IMR-90 (cell line): Measurements from ENCODE around the gene NUBP2. TPM values are rescaled to one million over a fixed set of nuclear protein-coding genes. Genes with fewer than 3 reads are reported as not detected.

Experiments used
- ATAC-seq: fragments of 200-7000 bp; cut with Tn5 transposase; 2 replicates; pipeline ENCODE4 v1.9.1; 2020; ENCODE audit warnings: low read depth, mild to moderate bottlenecking, moderate library complexity
- BruUV-seq: library from RNA; stranded (reverse); fragments of 400-500 nt; replicated peaks from 2 replicates; lab custom pipeline; 2021; lab: Mats Ljungman, UMichigan
- CTCF ChIA-PET: fragments of 300-600 bp; formaldehyde crosslinking; extraction: SDS; loops from one replicate; lab custom pipeline; 2021; ENCODE audit warnings: antibody characterized with exemption; lab: Yijun Ruan, JAX
- POLR2A ChIA-PET: fragments of 300-600 bp; sonication (Branson Sonifier 250); formaldehyde crosslinking; loops from one replicate; lab custom pipeline; 2022; ENCODE audit warnings: antibody characterized with exemption; ENCODE audit not compliant: unreplicated experiment; lab: Charles Lee
- DNase-seq: peaks from one replicate; pipeline ENCODE4 v3.0.0; 2013
- H2AFZ ChIP-seq: replicated peaks from 2 replicates; pipeline ENCODE3; 2013; ENCODE audit warnings: low read length, mild to moderate bottlenecking; ENCODE audit not compliant: poor library complexity
- H2AK5ac ChIP-seq: 2 replicates; pipeline ENCODE4 v1.6.1; 2013; ENCODE audit warnings: low read depth, low read length, inconsistent platforms
- H2AK9ac ChIP-seq: replicated peaks from 2 replicates; pipeline ENCODE3; 2013; ENCODE audit warnings: mild to moderate bottlenecking, low read depth, low read length, moderate library complexity; ENCODE audit not compliant: poor library complexity
- H2BK120ac ChIP-seq: 2 replicates; pipeline ENCODE4 v1.6.1; 2013; ENCODE audit warnings: low read depth, low read length, inconsistent platforms
- H2BK15ac ChIP-seq: 3 replicates; pipeline ENCODE4 v1.6.1; 2013; ENCODE audit warnings: low read depth, low read length, inconsistent platforms
- H2BK20ac ChIP-seq: 2 replicates; pipeline ENCODE4 v1.6.1; 2013; ENCODE audit warnings: low read depth, mild to moderate bottlenecking, inconsistent platforms, low read length, moderate library complexity
- H2BK5ac ChIP-seq: 2 replicates; pipeline ENCODE4 v1.6.1; 2013; ENCODE audit warnings: mild to moderate bottlenecking, low read depth, low read length, inconsistent platforms; ENCODE audit not compliant: poor library complexity, severe bottlenecking
- H3K14ac ChIP-seq: replicated peaks from 2 replicates; pipeline ENCODE4 v1.6.1; 2013; ENCODE audit warnings: low read depth, low read length, inconsistent platforms
- H3K18ac ChIP-seq: 2 replicates; pipeline ENCODE4 v1.6.1; 2013; ENCODE audit warnings: low read depth, low read length, control low read depth
- H3K23ac ChIP-seq: 2 replicates; pipeline ENCODE4 v1.6.1; 2013; ENCODE audit warnings: low read depth, low read length, inconsistent platforms
- H3K27ac ChIP-seq: 2 replicates; pipeline ENCODE4 v1.5.1; 2013; ENCODE audit warnings: mild to moderate bottlenecking, control low read depth, low read length; ENCODE audit not compliant: insufficient read depth
- H3K27me3 ChIP-seq: 2 replicates; pipeline ENCODE4 v1.6.1; 2013; ENCODE audit warnings: low read length; ENCODE audit not compliant: control insufficient read depth, insufficient read depth
- H3K36me3 ChIP-seq: 2 replicates; pipeline ENCODE4 v1.6.1; 2013; ENCODE audit warnings: low read length, mixed read lengths; ENCODE audit not compliant: control insufficient read depth, insufficient read depth
- H3K4ac ChIP-seq: 2 replicates; pipeline ENCODE4 v1.6.1; 2013; ENCODE audit warnings: low read depth, low read length, inconsistent platforms
- H3K4me1 ChIP-seq: 2 replicates; pipeline ENCODE4 v1.6.1; 2013; ENCODE audit warnings: low read length, mixed read lengths; ENCODE audit not compliant: control insufficient read depth, insufficient read depth
- H3K4me2 ChIP-seq: 2 replicates; pipeline ENCODE4 v1.6.1; 2013; ENCODE audit warnings: low read depth, mild to moderate bottlenecking, control low read depth, low read length, moderate library complexity
- H3K4me3 ChIP-seq: 2 replicates; pipeline ENCODE4 v1.5.1; 2013; ENCODE audit warnings: low read depth, mild to moderate bottlenecking, control low read depth, low read length, moderate library complexity; ENCODE audit not compliant: insufficient read depth
- H3K56ac ChIP-seq: 2 replicates; pipeline ENCODE4 v1.6.1; 2013; ENCODE audit warnings: low read length, inconsistent platforms; ENCODE audit not compliant: insufficient read depth; ENCODE audit errors: extremely low read depth
- H3K79me1 ChIP-seq, 2 experiments: 2 replicates each; pipeline ENCODE4 v1.6.1; 2013; ENCODE audit warnings: low read length in 2 of 2, inconsistent platforms in 1 of 2, low read depth in 1 of 2
- H3K9ac ChIP-seq: 2 replicates; pipeline ENCODE4 v1.6.1; 2013; ENCODE audit warnings: low read depth, low read length, control low read depth
- H3K9me1 ChIP-seq: 2 replicates; pipeline ENCODE4 v1.6.1; 2013; ENCODE audit warnings: low read length, inconsistent platforms; ENCODE audit not compliant: insufficient read depth
- H3K9me3 ChIP-seq: 2 replicates; pipeline ENCODE4 v1.6.1; 2013; ENCODE audit warnings: low read length; ENCODE audit not compliant: control insufficient read depth, insufficient read depth
- H4K20me1 ChIP-seq: 2 replicates; pipeline ENCODE4 v1.6.1; 2013; ENCODE audit warnings: low read length, inconsistent platforms; ENCODE audit not compliant: insufficient read depth
- H4K5ac ChIP-seq: 2 replicates; pipeline ENCODE4 v1.6.1; 2013; ENCODE audit warnings: mild to moderate bottlenecking, low read depth, low read length, control low read depth
- H4K8ac ChIP-seq, 2 experiments: 2 replicates each; pipeline ENCODE4 v1.6.1; 2013; ENCODE audit warnings: low read depth in 2 of 2, low read length in 2 of 2, control low read depth in 1 of 2, inconsistent platforms in 1 of 2
- H4K91ac ChIP-seq: 2 replicates; pipeline ENCODE4 v1.6.1; 2013; ENCODE audit warnings: low read depth, low read length, inconsistent platforms; ENCODE audit not compliant: insufficient read depth
- BHLHE40 ChIP-seq: fragments of 150-350 bp; IDR thresholded peaks from 2 replicates; pipeline ENCODE4 v1.6.1; 2016; ENCODE audit warnings: mild to moderate bottlenecking, low read depth, low read length
- CEBPB ChIP-seq: IDR thresholded peaks from 2 replicates; pipeline ENCODE4 v1.6.1; 2012; ENCODE audit warnings: low read depth, low read length, improper control_type of control experiment
- CHD1 ChIP-seq: IDR thresholded peaks from 2 replicates; pipeline ENCODE4 v1.6.1; 2012; ENCODE audit warnings: low read depth, low read length, improper control_type of control experiment
- FOS ChIP-seq: fragments of 150-350 bp; IDR thresholded peaks from 2 replicates; pipeline ENCODE4 v1.6.1; 2016; ENCODE audit warnings: low read depth, low read length
- MAFK ChIP-seq: IDR thresholded peaks from 2 replicates; pipeline ENCODE4 v1.6.1; 2012; ENCODE audit warnings: low read depth, low read length, improper control_type of control experiment
- MAZ ChIP-seq: IDR thresholded peaks from 2 replicates; pipeline ENCODE4 v1.6.1; 2012; ENCODE audit warnings: low read depth, mild to moderate bottlenecking, low read length, improper control_type of control experiment, moderate library complexity, borderline replicate concordance
- MXI1 ChIP-seq: IDR thresholded peaks from 2 replicates; pipeline ENCODE4 v1.6.1; 2012; ENCODE audit warnings: low read depth, mild to moderate bottlenecking, low read length, moderate library complexity, borderline replicate concordance
- NFE2L2 ChIP-seq: fragments of 150-350 bp; IDR thresholded peaks from 2 replicates; pipeline ENCODE4 v1.6.1; 2016; ENCODE audit warnings: low read depth, mild to moderate bottlenecking, low read length
- POLR2A ChIP-seq: IDR thresholded peaks from 2 replicates; pipeline ENCODE4 v1.6.1; 2012; ENCODE audit warnings: mild to moderate bottlenecking, low read depth, low read length
- RAD21 ChIP-seq: IDR thresholded peaks from 2 replicates; pipeline ENCODE4 v1.6.1; 2012; ENCODE audit warnings: low read length, improper control_type of control experiment
- RCOR1 ChIP-seq: IDR thresholded peaks from 2 replicates; pipeline ENCODE4 v1.6.1; 2012; ENCODE audit warnings: mild to moderate bottlenecking, low read length, improper control_type of control experiment; ENCODE audit not compliant: insufficient replicate concordance
- RFX5 ChIP-seq: IDR thresholded peaks from 2 replicates; pipeline ENCODE4 v1.8.0; 2012; ENCODE audit warnings: low read depth, mild to moderate bottlenecking, low read length, moderate library complexity
- SMC3 ChIP-seq: fragments of 150-350 bp; IDR thresholded peaks from 2 replicates; pipeline ENCODE4 v1.6.1; 2016; ENCODE audit warnings: low read depth, mild to moderate bottlenecking, antibody characterized with exemption, low read length, moderate library complexity
- WGBS, 2 experiments: methylation state at CpG; one replicate each; pipeline versions ENCODE4 v1.1.5 to v1.1.7; 2013; ENCODE audit warnings: missing lambda C conversion rate in 2 of 2; ENCODE audit not compliant: insufficient read length in 1 of 2; ENCODE audit errors: extremely low coverage in 2 of 2; 5-methylcytosine and 5-hydroxymethylcytosine counted together
- dilution Hi-C: fragments of 300-500 bp; cut with HindIII; formaldehyde crosslinking; loops from one replicate; pipeline ENCODE4 v1.14.3; 2018; ENCODE audit warnings: low sequenced_read_pairs; ENCODE audit not compliant: unreplicated experiment
- in situ Hi-C: fragments of 300-500 bp; cut with MboI; formaldehyde crosslinking; loops from 3 replicates; pipeline ENCODE4 v1.14.3; 2019; ENCODE audit warnings: low sequenced_read_pairs, inconsistent platforms, mixed read lengths
- intact Hi-C: fragments of 100-400 bp; cut with micrococcal nuclease; formaldehyde crosslinking; loops from 2 replicates; pipeline ENCODE4 v1.10.0; 2022
- polyA plus RNA-seq, 3 experiments: library from polyadenylated mRNA; depleted of rRNA; stranded (reverse); fragments of >200 nt; gene quantifications; 2 replicates each; pipeline ENCODE4 v1.2.3, GENCODE V29; 2012; ENCODE audit warnings: low replicate concordance in 1 of 3
- total RNA-seq: library from RNA; depleted of rRNA; stranded (reverse); fragments of >200 nt; gene quantifications from 2 replicates; pipeline ENCODE4 v1.2.3, GENCODE V29; 2012
- TF ChIP-seq, protein P1 (sequence below): conservative IDR thresholded peaks from 2 replicates; pipeline ENCODE4 v1.5.1; 2012; ENCODE audit warnings: mild to moderate bottlenecking, low read depth, low read length, improper control_type of control experiment
- TF ChIP-seq, protein P2 (sequence below): fragments of 150-350 bp; IDR thresholded peaks from 2 replicates; pipeline ENCODE4 v1.6.1; 2016; ENCODE audit warnings: low read depth, mild to moderate bottlenecking, low read length, moderate library complexity, borderline replicate concordance
- TF ChIP-seq, protein P3 (sequence below): fragments of 150-350 bp; IDR thresholded peaks from 2 replicates; pipeline ENCODE4 v1.6.1; 2017; ENCODE audit warnings: mild to moderate bottlenecking, antibody characterized with exemption, low read length, low read depth

NUBP2 gene
- total and polyA plus RNA-seq, 2 of the 4 experiments (the other 2 are of a cell fraction) = 62.6 to 131 TPM

DNA sequence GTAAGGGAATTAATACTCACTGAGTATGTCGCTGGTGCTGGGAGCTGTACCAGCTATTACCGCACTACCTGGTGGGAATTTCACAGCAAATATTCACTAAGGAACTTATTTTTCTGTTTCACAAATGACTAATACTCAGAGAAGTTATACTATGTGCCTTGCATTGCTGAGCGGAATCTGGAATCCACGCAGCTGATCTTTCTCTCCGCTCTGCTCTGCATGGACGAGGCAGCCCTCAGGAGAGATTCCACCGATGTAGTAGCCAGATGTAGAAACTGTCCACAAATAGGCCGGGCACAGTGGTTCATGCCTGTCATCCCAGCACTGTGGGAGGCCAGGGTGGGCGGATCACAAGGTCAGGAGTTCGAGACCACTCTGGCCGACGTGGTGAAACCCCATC lies 28.6 kb upstream of the NUBP2 start:
- Histone ChIP-seq H2AK9ac (no peak overlapping the region), H3K56ac (no peak overlapping the region), H3K4me3 (no peak overlapping the region), H4K5ac (no peak overlapping the region), H3K27ac (no peak overlapping the region), H2BK20ac (no peak overlapping the region), H3K4me1 (no peaks in the 10 kb centered on the region), H3K36me3 (peaks cover 57% of the 10 kb centered on the region), H3K27me3 (no peaks in the 10 kb centered on the region), H2AK5ac (no peak overlapping the region), H2BK5ac (no peak overlapping the region), H3K9me1 (peaks cover 6% of the 10 kb centered on the region; the same call in 1 of the 2 replicates), H3K79me1 (peaks cover 4 to 21% of the 10 kb centered on the region in 2 experiments; a peak in 2 of 4 replicates), H3K18ac (no peak overlapping the region), H3K14ac (no peak overlapping the region), H2BK15ac (no peak overlapping the region), H2BK120ac (no peak overlapping the region), H4K91ac (no peak overlapping the region), H3K4ac (no peak overlapping the region), H3K9me3 (no peaks in the 10 kb centered on the region), H4K20me1 (peaks cover 4% of the 10 kb centered on the region; the same call in 1 of the 2 replicates), H4K8ac (no peak overlapping the region), H3K4me2 (no peak overlapping the region), H3K23ac (no peak overlapping the region), H3K9ac (no peak overlapping the region), H2AFZ (no peak overlapping the region)
- ChIA-PET CTCF (interaction anchor here (0.7 kb wide), 1 partner anchor 197 kb away, joined by 4 read pairs; no protein-coding TSS in a partner anchor), POLR2A (no interaction called here)
- DNase-seq (no peak), ATAC-seq (no peak)
- dilution Hi-C loops = no loop called here
- BruUV-seq = no TSS peak
- WGBS, 2 experiments = 98% methylated on average over 6 of the region's 12 CpGs; no CpG with 5 or more reads in 1 of the 2 experiments
- intact Hi-C loops = no loop called here
- TF ChIP-seq MAZ (no peak), FOS (no peak), MXI1 (no peak), CEBPB (no peak), RCOR1 (no peak), BHLHE40 (no peak), SMC3 (no peak), CHD1 (no peak), NFE2L2 (no peak), RFX5 (no peak), POLR2A (no peak), MAFK (no peak), RAD21 (no peak)
- TF ChIP-seq, protein P1, sequence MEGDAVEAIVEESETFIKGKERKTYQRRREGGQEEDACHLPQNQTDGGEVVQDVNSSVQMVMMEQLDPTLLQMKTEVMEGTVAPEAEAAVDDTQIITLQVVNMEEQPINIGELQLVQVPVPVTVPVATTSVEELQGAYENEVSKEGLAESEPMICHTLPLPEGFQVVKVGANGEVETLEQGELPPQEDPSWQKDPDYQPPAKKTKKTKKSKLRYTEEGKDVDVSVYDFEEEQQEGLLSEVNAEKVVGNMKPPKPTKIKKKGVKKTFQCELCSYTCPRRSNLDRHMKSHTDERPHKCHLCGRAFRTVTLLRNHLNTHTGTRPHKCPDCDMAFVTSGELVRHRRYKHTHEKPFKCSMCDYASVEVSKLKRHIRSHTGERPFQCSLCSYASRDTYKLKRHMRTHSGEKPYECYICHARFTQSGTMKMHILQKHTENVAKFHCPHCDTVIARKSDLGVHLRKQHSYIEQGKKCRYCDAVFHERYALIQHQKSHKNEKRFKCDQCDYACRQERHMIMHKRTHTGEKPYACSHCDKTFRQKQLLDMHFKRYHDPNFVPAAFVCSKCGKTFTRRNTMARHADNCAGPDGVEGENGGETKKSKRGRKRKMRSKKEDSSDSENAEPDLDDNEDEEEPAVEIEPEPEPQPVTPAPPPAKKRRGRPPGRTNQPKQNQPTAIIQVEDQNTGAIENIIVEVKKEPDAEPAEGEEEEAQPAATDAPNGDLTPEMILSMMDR = no peak
- TF ChIP-seq, protein P2, sequence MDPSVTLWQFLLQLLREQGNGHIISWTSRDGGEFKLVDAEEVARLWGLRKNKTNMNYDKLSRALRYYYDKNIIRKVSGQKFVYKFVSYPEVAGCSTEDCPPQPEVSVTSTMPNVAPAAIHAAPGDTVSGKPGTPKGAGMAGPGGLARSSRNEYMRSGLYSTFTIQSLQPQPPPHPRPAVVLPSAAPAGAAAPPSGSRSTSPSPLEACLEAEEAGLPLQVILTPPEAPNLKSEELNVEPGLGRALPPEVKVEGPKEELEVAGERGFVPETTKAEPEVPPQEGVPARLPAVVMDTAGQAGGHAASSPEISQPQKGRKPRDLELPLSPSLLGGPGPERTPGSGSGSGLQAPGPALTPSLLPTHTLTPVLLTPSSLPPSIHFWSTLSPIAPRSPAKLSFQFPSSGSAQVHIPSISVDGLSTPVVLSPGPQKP = no peak
- TF ChIP-seq, protein P3, sequence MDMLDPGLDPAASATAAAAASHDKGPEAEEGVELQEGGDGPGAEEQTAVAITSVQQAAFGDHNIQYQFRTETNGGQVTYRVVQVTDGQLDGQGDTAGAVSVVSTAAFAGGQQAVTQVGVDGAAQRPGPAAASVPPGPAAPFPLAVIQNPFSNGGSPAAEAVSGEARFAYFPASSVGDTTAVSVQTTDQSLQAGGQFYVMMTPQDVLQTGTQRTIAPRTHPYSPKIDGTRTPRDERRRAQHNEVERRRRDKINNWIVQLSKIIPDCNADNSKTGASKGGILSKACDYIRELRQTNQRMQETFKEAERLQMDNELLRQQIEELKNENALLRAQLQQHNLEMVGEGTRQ = no peak
- in situ Hi-C loops = no loop called here
